Left lobe of liver (tissue), 2 donors: ENCODE results near the gene DTHD1. TPM values are rescaled to one million over a fixed set of nuclear protein-coding genes. Genes with fewer than 3 reads are reported as not detected.

Experiments used
- ATAC-seq: fragments of 200-7000 bp; cut with Tn5 transposase; one replicate; pipeline ENCODE4 v1.9.1; 2020; ENCODE audit warnings: mild to moderate bottlenecking, moderate library complexity
- DNase-seq: peaks from one replicate; pipeline ENCODE4 v3.0.0-alpha.2; 2020; ENCODE audit warnings: low spot score
- total RNA-seq: library from RNA; stranded (reverse); gene quantifications from one replicate; pipeline ENCODE4 v1.2.1, GENCODE V29; 2021
- donor health status: DM: no; HTN: no; CAD: no; lungs with moderate emphysema.
- donor health status: DM: no; HTN: yes; CAD: no.

DTHD1 gene
- total RNA-seq, 1 donor from 2014 or later: 0.05 TPM

DNA sequence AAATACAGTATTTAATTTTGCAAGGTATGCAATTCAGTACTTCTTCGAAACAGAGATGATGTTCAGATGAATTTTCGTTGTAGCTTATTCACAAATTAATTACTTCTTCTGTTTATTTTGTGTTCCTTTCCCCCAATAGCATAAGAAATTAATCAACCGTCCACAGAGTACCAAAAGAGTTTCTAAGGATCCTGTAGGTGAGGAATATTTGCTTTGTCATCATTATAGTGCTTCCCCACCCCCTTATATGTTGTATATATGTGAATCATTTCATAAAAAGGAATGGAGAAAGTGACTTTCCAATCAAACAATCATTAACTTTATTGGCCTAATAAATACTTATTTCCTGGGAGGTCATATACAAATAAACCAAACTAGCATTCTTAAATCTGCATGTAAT, 57.6 kb downstream of the DTHD1 start:
- DNase-seq: no peak
- no peak for ATAC-seq

DNA sequence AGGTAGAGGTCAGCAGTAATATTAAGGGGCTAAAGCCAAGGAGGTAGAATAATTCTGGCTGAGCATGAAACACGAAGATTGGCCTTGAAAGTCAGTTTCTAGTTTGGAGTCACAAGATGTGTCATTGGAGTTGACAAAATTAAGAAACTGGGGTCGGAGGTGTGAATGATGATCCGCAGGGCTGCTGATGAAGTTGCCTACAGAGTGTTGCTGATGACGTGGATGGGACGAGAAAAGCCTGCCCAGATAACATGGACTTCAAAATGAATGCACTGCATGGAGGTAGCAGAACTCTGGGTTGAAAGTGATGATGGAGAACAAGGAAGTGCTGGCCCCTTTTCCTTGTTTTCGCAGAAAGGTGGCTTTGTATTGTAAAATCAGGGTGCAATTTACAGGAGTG, 60.5 kb downstream of the DTHD1 start:
- ATAC-seq (no peak), DNase-seq (no peak)

DNA sequence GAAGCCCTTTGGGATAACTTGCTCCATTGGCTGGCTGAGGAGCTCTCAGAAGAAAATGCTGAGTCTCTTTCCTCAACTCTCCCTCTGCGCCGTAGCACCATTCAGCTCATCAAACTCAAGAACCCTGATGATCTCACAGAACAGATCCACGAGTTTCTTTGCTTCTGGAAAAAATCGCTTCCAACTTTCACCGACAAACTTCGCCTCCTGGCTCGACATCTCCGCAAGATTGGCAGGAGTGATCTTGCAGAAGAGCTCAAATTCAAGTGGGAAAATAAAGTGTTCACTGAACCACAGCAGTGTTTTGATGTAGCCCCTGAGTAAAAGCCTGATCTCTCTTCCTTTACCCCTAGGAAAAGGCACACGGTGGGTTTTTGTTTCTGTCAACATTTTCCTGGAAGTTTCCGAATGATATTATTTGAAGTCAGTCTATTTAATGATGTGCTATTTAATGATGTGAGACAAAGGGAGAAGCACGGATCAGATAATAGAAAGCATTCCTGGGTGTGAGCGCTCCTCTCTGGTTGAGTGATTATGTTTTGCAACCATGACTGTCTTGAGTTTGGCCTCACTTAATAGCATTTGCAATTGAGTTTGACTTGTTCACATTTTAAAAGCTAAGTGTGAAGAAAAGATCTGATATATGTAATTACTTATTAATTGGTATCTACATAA, 62.2 kb downstream of the DTHD1 start:
- no peak for ATAC-seq
- DNase-seq: no peak

DNA sequence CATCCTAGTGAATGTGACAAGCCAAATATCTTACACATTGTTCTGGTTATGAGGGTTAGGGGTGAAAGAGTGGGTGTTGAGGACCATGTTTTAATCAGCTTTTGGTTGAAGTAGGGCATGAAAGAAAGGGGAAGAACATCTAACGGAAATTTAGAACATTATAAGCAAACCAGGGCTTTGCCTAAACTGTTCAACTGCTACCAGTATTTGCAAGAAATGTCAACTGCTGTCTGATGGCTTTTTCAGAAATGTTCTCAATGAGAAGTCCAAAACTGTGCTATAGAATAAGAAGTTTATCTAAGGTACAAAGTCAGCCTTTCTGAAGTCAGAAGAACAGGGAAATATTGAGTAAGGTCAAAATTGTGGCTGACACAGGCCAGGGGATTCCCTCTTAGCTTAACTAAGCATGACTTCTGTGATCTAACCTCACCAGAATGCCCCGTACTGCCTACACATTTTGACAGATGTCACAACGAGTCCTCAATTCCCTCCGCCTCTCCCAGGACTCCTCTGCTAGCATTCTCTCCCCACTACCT, 67.1 kb downstream of the DTHD1 start:
- peak; percentile 88 for ATAC-seq
- DNase-seq: no peak

DNA sequence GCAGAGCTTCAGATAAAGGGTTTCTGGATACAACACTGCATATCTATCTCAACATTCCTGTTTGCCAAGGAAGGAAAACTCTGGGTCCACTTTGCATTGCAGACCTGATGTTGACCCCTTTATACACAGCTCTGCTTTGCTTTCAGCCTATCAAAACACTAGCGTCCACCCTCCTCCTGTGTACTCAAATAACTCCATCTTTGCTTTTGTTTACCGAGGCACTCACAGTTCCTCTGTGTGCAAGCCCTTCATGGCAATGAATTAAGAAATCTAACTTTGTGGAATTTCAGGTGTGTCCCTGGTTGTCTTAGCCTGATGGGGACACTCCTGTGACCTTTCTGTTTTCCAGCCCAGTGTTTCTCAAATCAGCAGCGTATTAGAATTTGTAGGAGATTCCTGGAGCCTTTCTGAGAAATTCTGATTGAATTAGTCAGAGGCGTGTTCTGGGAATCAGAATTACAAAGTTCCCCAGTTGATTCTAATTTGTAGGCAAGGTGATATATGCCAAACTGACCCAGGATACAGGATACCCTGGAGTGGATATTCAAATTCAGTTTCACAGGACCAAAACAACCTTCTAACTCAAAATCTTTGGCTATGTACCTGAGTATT, 68.6 kb downstream of the DTHD1 start:
- no peak for ATAC-seq
- DNase-seq: no peak

DNA sequence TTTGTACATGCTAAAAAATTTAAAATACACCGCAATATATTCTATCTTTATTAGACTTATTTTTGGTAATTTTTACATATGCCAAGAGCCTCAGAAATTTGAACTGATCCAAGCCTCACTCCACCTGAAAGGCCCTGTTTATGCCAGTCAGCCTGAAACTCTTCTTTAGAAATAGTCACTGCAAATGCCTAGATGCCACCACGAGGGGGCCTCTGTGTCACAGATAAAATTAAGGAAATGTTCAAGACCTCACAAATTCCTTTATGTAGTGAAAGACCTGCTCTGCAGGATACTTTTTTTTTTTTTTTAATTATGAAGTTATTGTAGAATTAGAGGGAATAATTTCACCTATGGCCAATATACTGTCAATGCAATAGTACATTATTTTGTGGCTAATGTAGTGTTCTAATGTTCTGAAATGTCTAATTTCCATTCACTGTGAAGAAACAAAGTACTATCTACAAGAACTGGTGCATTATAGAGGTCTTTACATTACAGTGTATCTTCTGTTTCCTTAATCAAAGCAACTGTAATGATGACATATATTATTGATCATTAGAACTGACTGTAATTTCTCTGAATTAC, 69.8 kb downstream of the DTHD1 start:
- peak; percentile 88 for ATAC-seq

DNA sequence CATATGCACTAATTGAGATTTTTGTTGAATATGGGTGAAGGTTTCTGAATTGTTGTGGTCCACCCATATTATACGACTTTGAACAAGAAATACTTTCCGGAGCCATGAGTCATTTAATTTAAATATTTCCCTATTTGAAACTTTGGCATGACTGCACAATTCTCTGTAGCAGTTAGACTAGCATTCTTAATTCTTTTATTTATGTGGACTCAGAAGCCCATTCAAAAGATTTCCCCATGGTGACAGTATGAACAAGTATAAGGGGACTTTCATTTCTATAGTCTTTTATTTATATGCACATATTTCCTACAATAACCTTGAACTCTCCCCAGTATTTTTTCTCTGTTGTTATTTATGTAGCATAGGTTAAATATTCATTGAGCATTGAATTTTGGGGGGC, 72.6 kb downstream of the DTHD1 start:
- DNase-seq (no peak), ATAC-seq (no peak)

More for the DNA sequence above, 69.8 kb downstream of the DTHD1 start:
- peak; percentile 60 for DNase-seq

DNA sequence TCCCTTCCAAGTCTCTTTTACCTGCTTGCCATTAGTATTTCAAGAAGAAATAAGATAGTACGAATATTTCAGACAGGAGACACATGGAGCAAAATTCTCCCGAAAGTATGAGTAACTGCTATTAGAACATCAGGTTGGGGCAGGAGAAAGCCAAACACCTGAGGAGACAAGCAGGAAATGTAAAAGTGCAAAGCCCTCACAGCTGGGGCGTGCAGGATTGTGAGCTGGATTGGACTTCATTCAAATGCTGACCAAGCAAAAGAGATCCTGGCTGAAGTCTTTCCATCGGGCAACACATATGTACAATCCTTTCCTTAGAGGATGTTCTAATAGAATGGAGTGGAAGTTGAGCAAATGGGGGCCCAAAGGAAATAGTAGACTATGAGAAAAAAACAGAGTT, 76.8 kb downstream of the DTHD1 start:
- no peak for ATAC-seq

DNA sequence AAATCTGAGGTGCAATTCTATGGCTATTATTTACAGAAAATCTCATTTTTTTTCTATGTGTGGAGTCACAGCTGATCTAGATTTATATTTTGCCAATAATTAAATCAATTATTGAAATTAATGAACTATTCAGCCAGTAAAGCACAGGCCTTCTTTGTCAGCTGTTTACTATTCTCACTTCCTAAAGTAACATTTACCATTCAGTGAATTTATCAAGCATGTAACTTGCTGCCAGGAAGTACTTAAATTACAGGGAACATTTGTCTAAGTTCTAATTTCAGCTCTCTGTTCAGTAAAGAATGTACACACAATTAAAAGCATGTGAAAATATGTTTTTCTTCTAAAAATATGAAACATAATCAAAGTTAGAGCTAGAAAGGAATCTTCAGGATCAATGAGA, 79.3 kb downstream of the DTHD1 start:
- ATAC-seq (no peak), DNase-seq (no peak)

More for the DNA sequence above, 76.8 kb downstream of the DTHD1 start:
- DNase-seq: no peak

DNA sequence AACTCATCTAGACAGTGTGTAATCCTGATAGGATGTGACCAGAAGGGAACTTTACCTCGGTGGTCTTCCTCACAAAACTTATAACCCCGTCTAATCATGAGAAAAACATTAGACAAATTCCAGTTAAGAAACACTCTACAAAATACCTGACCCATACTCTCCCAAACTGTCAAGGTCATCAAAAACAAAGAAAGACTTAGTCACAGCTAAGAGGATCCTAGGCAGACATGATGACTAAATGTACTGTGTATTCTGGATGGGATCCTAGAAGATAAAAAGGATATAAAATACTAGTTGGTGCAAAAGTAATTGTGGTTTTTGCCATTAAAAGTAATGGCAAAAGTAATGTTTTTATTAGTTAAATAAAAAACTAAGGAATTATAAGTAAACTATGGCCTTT, 81.6 kb downstream of the DTHD1 start:
- no peak for ATAC-seq
- no peak for DNase-seq

DNA sequence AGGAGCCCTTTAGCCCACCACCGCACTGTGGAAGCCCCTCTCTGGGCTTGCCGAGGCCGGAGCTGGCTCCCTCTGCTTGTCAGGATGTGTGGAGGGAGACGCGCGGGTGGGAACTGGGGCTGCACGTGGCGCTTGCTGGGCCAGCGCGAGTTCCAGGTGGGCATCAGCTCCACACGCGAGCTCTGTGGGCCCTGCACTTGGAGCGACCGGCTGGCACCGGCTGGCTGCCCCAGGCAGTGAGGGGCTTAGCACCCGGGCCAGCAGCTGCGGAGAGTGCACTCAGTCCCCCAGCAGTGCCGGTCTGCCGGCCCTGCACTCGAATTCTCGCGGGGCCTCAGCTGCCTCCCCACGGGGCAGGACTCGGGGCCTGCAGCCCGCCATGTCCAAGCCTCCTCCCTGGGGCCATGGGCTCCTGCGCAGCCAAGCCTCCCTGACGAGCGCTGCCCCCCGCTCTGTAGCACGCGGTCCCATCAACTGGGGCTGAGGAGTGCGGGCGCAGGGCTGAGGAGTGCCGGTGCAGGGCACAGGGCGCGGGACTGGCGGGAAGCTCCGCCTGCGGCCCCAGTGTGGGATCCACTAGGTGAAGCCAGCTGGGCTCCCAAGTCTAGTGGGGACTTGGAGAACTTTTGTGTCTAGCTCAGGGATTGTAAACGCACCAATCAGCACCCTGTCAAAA, 93.6 kb downstream of the DTHD1 start:
- DNase-seq: no peak
- ATAC-seq: no peak

DNA sequence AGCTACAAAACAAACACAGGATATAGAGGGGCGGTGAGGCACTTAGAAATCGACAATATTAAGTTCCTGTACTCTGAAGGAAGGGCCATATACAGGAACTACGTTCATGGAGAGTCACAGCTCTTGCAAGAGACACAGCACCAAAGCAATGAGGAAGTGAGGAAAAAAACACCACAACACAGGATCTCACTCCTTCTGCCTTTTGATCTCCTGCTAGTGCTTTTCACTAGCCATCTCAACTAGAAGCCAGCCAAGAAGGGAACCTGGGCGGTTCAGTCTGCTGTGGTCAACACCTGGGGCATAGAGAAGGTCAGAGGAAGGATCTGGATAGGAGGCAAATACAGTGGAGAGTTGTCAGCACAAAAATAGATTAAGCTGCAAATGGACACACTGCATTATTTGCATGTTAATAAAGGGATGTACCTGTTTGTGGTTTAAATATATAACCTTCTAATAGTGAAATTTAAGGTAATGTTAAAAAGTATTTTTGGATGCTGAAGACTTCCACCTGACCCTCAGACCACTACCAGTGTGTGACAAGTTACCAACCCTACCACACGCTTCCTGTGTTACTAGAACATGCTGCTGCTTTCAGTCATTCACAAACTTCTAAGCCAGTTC, 104.6 kb downstream of the DTHD1 start:
- no peak for DNase-seq
- peak; percentile 39 for ATAC-seq

DNA sequence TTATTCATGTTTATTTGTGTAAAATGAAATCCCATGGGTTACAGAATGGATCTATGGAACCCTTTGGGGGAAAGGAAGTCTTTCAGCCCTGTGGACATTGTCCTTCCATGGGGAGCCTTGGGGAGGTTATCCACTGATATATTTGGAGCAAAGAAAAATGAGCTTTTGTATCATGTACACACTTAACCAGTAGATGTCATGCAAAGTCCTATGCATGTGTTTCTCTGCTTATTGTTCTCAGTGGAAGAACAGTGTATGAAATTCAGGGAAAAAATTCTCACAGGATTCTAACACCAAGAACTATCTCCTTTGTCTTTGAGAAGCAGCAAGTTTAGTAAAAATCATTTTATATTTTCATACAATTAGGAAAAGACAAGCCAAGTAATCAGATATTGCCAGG, 105.3 kb downstream of the DTHD1 start:
- DNase-seq (no peak), ATAC-seq (no peak)

DNA sequence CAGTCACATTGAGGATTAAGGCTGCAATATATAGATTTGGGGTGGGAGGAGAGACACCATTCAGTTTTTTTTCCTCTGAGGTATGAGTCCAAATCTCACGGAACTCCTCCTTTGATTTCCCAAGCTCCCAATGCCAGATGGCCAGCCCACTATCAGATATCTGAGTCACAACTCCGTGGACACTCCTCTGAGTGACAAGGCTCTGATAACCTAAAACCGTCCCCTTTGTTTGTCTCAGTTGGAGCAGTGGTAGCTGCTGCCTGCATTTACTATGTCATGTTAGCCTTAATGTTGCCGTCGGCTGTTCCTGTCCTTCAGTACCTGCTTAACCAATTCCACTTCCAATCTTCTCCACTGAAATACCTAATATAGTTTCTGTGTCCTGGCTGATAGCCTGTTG, 107.3 kb downstream of the DTHD1 start:
- DNase-seq (no peak), ATAC-seq (no peak)

DNA sequence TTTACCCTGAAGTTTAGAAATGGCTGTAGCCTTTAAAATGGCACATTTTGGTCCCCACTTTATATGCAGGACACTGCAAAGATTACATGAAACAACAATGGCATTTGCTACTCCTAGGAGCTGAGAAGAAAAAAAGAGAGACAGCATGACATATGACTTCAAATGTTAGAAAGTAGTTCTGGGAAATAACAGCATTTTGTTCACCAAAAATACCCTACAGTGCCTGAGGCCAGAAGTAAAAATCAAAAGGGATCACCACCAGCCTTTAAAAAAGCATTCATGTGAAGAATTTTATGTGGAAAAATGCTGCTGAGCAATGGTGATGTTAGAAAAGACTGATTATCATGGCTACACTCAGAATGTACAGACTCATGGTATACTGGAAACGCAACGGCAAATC, 110.0 kb downstream of the DTHD1 start:
- ATAC-seq (no peak), DNase-seq (no peak)

DNA sequence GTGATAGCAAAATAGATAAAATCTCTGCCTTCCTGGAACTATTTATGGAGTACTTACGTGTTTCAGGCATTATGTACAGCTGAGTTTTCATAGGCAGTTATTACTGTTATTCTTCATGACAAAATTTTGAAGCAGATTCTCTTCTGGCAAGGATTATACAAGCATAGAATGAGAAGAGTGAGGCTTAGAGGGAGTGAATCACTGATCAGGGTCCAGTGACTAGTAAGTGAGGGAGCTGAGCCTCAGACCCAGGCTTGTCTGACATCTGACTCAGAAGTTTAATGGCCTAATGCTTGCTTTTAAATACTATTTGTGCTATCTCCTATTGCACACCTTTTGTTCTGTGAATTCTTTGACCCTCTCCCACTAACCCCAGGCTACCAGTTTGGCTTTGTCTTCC, 110.6 kb downstream of the DTHD1 start:
- no peak for ATAC-seq
- DNase-seq: no peak

DNA sequence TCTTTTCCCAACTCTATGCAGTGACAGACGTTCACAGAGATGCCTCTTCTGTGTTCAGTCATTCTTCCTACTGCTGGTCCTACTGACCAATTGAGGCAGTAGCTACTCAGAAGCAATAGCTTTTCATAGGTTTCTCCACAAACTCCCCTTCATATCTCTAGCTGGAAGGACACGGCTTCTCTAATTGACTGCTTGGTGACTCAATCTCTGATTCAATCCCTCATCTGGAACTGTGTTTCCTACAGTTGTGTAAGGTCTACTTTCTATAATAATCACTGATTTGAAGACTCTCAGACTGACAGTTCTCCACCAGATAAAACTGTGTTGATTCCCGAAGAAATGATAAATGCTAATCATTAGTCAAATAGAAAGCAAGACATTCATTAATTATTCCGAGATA, 111.5 kb downstream of the DTHD1 start:
- no peak for ATAC-seq
- no peak for DNase-seq
